T-helper 1 cell treated with Interleukin-12 subunit alpha and Interleukin-12 subunit beta and Interleukin-4 antibody, amounts not matched to agents 30 ng/mL and 1 ng/mL, for 36 hours (primary cell): ENCODE data around the gene SEMA3A. TPM values are rescaled to one million over a fixed set of nuclear protein-coding genes. Genes with fewer than 3 reads are reported as not detected.

Experiments used
- intact Hi-C: fragments of 100-400 bp; cut with micrococcal nuclease; formaldehyde crosslinking; loops from one replicate; pipeline ENCODE4 v1.15.1; 2024
- total RNA-seq: library from RNA; stranded (reverse); gene quantifications from 2 replicates; pipeline ENCODE4 v1.2.3, GENCODE V29; 2022

SEMA3A gene
- total RNA-seq, 1 donor from 2014 or later, result 0.17 TPM

- intact Hi-C loops, result no loop called here
These were observed 173.2 kb downstream of the SEMA3A start for GRCh38 chr7:84021292-84021908.

GRCh38 chr7:84017651-84018050 lies 176.9 kb downstream of the SEMA3A start:
- intact Hi-C loops, result no loop called here

GRCh38 chr7:84013616-84014240 lies 180.9 kb downstream of the SEMA3A start:
- intact Hi-C loops, result no loop called here

- intact Hi-C loops, result no loop called here
These were observed 184.8 kb downstream of the SEMA3A start for GRCh38 chr7:84009782-84010181.

- intact Hi-C loops, result no loop called here
These were observed 185.5 kb downstream of the SEMA3A start for GRCh38 chr7:84009051-84009450.

DNA sequence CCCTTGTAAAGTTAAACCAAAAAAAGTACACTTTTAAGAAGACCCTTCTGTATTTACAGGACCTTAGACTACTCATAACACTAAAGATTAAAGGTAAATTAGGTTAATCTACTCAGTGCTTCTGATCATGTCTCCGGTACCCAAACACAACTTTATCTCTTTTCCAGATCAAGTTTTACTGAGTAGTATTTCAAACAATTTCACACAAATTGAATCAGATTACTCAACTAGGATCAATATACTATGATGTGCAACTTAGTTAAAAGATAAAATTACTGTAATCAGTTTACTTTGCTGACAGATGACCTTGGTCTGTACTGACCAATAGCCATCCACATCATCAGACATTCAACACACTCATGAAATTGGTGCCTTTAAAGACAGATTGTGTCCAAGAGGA lies 191.4 kb downstream of the SEMA3A start:
- intact Hi-C loops, result no loop called here

GRCh38 chr7:84002348-84002747 lies 192.2 kb downstream of the SEMA3A start:
- intact Hi-C loops, result no loop called here

DNA sequence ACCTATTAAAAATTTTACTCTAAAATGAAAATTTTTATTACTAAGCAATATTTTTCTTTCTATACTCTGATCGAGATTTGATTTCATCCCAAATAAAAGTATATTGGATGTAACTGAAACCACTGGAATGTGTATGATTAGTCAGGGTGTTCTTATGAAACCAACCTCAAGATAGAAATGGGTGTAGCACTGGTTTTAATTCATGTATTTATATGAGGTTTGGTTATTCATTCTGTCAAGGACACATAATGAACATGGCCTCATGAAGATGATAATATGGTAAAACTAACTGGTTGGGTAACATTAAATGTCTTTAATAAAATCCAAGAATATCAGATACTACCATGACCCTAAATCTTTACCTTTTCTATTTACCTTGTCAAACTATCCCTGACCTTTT lies 197.7 kb downstream of the SEMA3A start:
- intact Hi-C loops, result no loop called here

DNA sequence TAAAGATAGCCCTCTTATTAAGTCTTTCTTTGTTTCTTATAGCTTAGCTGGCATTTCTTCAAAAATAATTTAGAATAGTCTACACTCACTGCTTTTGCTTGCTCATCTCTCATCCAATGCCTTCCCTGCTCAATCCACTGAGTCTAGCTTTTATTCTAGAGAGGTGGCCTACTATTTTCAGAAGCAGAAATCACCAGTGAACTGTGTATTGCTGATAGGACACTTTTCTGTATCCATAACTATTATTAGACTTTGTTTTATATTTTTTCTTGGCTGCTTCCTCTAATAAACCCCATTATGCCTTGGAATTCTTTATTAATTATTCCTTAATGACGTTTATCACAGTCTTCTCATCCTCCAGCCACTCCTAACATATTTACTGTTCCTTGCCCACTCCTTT lies 206.8 kb downstream of the SEMA3A start:
- intact Hi-C loops, result no loop called here

- intact Hi-C loops, result no loop called here
These were observed 208.8 kb downstream of the SEMA3A start for GRCh38 chr7:83985821-83986220.

GRCh38 chr7:83984591-83984990 lies 210.0 kb downstream of the SEMA3A start:
- intact Hi-C loops, result no loop called here

DNA sequence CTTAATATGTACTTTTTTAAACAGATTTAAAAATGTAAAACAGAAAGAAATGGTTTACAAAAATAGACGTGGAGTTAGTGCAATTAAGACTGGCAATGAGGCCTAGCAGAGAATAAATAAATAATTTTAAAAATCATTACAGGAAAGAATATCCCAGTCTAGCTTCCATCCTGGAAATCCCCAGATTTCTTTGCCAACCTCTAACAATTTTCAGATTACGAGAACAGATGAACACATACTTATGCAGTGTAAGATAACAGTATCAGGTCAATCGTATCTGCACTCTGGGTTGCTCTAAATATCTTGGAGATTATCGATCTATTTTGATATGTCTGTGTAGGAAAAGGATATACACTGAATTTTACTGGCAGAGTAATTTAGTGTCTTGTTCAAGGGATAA lies 210.5 kb downstream of the SEMA3A start:
- intact Hi-C loops, result no loop called here

DNA sequence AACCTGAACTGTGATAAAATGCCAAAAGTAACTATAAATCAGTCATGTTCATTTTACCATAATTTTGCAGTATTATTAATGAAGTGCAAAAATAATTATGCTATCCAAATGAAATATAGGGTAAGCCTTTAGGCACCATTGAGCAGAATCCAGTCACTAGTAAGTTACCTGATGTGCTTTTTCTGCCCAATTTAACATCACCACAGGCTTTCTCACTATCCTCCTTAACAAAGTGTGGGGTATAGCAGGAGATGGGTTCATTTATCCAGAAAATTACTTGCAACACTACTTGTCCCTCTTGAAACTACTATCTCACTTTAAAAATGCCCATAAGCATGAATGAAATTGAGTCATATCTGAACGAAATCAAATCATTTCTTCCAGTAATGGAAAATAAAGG lies 211.0 kb downstream of the SEMA3A start:
- intact Hi-C loops, result no loop called here

DNA sequence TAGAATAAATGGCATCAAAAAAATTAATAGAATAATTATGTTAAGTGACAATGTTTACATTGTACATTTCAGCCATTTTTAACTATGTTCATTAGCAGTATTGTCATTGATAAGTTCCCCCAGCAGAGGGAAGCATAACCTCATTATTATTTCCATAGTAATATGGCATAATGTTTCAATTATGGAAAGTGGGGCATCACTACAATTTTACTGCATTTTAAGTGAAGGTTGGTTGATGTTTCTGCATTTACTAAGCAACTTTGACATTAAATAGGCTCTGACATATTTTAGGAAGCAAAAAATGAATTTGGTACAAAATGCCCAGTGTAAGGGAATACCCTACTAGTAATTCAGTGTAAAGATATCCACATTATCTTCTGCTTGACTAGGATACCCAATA lies 218.3 kb downstream of the SEMA3A start:
- intact Hi-C loops, result loop anchor here (1.0 kb wide), 4 partner anchors 213 to 1578 kb away; no protein-coding TSS in a partner anchor

GRCh38 chr7:83970081-83970480 lies 224.5 kb downstream of the SEMA3A start:
- intact Hi-C loops, result no loop called here

DNA sequence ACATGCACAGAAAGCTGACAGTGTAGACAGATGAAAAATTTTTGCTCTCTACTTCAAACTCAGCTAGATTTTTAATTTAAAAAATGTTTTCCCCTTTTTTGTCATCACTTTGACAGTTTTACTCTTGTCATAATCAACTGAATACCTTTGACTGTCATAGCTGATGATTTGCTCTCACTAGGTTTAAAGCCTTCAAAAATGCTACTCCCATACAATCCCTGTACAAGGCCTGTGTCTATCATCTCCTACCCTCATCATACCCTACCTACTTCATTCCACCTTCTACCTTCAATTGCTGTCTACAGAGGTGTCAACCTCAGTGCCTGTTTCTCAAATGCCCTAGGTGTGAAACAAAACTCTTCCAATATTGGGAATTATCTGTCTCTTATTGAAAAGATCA lies 230.3 kb downstream of the SEMA3A start:
- intact Hi-C loops, result no loop called here

- intact Hi-C loops, result no loop called here
These were observed 237.3 kb downstream of the SEMA3A start for GRCh38 chr7:83957333-83957732.

DNA sequence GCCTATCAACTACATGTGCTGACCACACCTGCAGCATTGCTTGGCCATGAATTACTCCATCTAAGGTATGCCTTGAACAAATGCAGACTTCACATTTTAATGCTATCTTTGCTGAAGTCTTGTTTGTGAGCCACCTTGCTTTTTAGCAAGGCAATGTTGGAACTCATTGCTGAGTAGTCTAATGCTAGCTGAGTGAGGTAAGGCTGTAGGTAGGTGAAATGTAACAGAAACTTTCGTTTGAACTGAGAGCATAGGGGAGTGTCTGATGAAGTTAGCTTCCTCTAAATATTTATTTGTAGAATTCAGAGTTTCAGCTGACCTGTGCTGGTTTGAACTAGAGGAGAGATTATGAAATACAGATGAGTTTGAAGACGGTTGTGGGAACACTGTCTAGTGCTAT lies 238.5 kb downstream of the SEMA3A start:
- intact Hi-C loops, result no loop called here

DNA sequence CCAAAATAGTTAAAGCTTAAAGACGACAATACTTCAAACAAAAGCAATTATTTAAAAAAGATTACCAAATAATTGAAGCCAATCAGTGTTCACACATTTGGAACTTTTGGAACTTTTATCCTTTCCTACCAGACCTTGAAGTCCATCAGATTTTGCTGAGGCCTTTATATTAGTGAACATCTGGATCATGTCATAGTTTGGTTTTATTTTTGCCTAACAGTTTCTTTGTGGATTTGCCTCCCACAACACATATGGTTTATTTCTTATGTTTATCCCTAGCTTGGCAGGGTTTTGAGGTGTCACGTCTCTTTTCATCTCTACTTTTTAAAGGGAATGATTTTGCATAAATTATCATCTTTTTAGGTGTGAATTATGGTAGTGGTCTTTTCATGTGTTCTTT lies 242.4 kb downstream of the SEMA3A start:
- intact Hi-C loops, result no loop called here

GRCh38 chr7:83947260-83947659 lies 247.3 kb downstream of the SEMA3A start:
- intact Hi-C loops, result loop anchor here (10.0 kb wide), 1 partner anchor 62 kb away; no protein-coding TSS in a partner anchor

DNA sequence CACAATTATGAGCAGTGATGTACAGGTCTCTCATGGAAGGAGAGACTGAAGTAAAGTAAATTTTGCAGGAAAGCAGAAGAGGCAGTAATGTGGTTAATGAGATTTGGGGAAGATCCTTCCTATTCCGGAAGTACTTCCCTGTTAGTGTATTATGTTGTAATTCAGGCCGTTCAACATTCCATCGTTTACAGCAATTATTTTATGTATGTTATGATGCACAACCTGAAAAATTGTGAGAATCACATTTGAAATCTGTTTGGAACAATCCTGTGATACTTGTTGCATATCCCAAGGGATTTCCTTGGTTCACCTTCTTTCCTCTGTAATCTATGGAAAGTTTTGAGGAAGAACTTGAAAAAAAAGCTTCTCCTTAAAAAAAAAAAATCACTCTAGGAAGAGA lies 247.8 kb downstream of the SEMA3A start:
- intact Hi-C loops, result loop anchor here (10.0 kb wide), 1 partner anchor 62 kb away; no protein-coding TSS in a partner anchor

GRCh38 chr7:83941300-83941699 lies 253.3 kb downstream of the SEMA3A start:
- intact Hi-C loops, result loop anchor here (10.0 kb wide), 1 partner anchor 56 kb away; no protein-coding TSS in a partner anchor

- intact Hi-C loops, result loop anchor here (5.0 kb wide), 1 partner anchor 249 kb away; no protein-coding TSS in a partner anchor
These were observed 256.7 kb downstream of the SEMA3A start for GRCh38 chr7:83937930-83938329.
